Subcutaneous abdominal adipose tissue (tissue), 5 donors: Measurements from ENCODE around the gene PTPRG.
A peak's percentile ranks its signal among the peaks of the same experiment; 100 is the strongest.
"Not testable (repeated sequence)": the region's sequence is repeated elsewhere in the genome, so short reads cannot be mapped to it uniquely, and the experiment has no call there.

Experiments
- H3K27ac ChIP-seq: one replicate; pipeline ENCODE4 v1.7.0; 2013; ENCODE audit warnings: low read depth, mild to moderate bottlenecking, inconsistent platforms, low read length, moderate library complexity
- H3K27me3 ChIP-seq, 5 donors: one replicate each; pipeline ENCODE4 v1.7.0; 2013; ENCODE audit warnings: low read length in 5 of 5, inconsistent platforms in 1 of 5; ENCODE audit not compliant: control insufficient read depth in 5 of 5, insufficient read depth in 4 of 5
- H3K36me3 ChIP-seq, 5 donors: one replicate each; pipeline ENCODE4 v1.7.0; 2013; ENCODE audit warnings: low read length in 5 of 5; ENCODE audit not compliant: control insufficient read depth in 5 of 5, insufficient read depth in 5 of 5
- H3K4me1 ChIP-seq, 5 donors: one replicate each; pipeline ENCODE4 v1.7.0; 2013; ENCODE audit warnings: low read length in 5 of 5, mild to moderate bottlenecking in 3 of 5, moderate library complexity in 1 of 5; ENCODE audit not compliant: control insufficient read depth in 5 of 5, insufficient read depth in 5 of 5
- H3K4me3 ChIP-seq, 5 donors: one replicate each; pipeline ENCODE4 v1.7.0; 2013; ENCODE audit warnings: low read length in 5 of 5, low read depth in 1 of 5
- H3K9ac ChIP-seq, 5 donors: one replicate each; pipeline ENCODE4 v1.7.0; 2013; ENCODE audit warnings: low read length in 5 of 5, mild to moderate bottlenecking in 4 of 5, moderate library complexity in 3 of 5
- H3K9me3 ChIP-seq, 5 donors: one replicate each; pipeline ENCODE4 v1.7.0; 2013; ENCODE audit warnings: low read length in 5 of 5; ENCODE audit not compliant: control insufficient read depth in 5 of 5
- donor health status: healthy.
- donor health status: healthy.
- donor health status: healthy.
- donor health status: healthy.
- donor health status: healthy.

The PTPRG gene

DNA sequence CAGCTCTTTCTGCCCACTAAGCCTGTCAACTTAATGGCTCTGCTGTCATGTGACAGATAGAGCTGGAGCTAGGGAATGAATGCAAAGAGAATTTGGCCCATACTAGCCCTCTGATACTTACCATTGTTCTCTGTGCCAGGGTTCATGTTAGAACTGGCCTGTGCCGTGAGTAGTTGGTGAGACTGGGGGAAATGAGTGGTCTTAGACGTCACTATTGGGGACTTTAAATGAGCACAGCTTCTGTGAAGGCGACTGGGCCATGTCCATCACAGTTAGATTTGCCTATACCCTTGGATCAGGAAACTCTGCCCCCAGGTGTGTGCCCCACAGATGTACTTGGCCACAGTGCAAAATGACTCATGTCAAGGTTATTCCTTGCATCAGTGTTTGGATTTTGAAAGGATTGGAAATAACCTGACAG lies 124.9 kb downstream of the PTPRG start:
- Histone ChIP-seq H3K9ac (no peak overlapping the region), H3K27me3 (no peaks in the 10 kb centered on the region), H3K36me3 (peaks cover 0 to 3% (median 0%) of the 10 kb centered on the region in 5 donors), H3K27ac (no peak overlapping the region), H3K4me1 (peaks cover 0 to 12% (median 4%) of the 10 kb centered on the region in 5 donors), H3K9me3 (no peaks in the 10 kb centered on the region), H3K4me3 (no peak overlapping the region)

DNA sequence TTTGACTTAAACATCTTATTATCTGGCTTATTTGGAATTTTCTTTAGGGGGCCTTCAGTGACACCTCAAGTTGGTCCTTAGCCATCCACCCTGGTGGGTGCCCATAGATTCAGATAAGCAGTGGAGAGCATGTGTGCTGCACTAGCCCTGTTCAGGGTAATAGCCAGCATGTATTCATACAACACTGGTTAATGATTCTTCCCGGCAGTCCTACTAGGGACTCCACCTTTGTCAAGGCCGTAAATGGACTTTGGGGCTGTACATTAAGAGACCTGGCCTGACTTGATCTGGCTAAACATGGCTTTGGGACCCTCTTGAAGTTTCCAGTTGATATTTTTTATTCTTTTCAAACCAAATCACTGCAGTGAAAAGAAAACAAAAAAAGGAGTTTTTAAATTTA lies 125.8 kb downstream of the PTPRG start:
- no peaks in the 10 kb centered on the region for H3K9me3 ChIP-seq
- peaks cover 0 to 12% (median 4%) of the 10 kb centered on the region in 5 donors for H3K4me1 ChIP-seq
- H3K27ac ChIP-seq: no peak overlapping the region
- no peak overlapping the region for H3K9ac ChIP-seq
- peaks cover 0 to 3% (median 0%) of the 10 kb centered on the region in 5 donors for H3K36me3 ChIP-seq
- no peaks in the 10 kb centered on the region for H3K27me3 ChIP-seq
- no peak overlapping the region for H3K4me3 ChIP-seq

DNA sequence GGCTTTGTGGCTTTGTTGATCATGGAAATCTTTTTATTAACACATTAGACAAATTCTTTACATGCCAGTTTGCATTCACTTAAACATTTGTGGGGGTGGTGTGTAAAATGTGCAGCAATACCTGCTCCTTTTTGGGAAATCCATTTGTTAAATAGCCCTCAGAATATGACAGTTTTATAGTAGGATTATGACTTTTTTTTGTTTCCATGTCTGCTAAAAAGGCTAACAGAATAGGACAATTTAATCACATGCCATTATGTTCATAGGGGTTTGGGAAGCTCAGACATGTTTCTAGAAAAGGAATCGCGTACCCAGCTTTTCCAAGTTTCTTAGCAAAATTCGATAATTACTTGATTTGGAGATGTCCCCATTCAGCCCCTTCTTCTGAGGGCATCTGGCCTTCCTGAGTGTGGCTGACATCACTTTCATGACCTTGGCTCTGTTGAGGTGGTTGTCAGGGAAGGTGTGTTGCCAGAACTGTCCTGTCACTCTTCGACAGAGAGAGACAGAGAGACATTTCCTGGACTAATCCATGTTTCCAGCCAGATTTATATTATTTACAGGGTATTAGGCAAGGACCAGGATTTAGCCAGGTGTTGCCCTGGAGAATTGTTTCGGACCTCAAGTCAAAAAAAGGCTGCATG lies 126.4 kb downstream of the PTPRG start:
- H3K27me3 ChIP-seq: no peaks in the 10 kb centered on the region
- no peaks in the 10 kb centered on the region for H3K9me3 ChIP-seq
- no peak overlapping the region for H3K27ac ChIP-seq
- H3K9ac ChIP-seq: no peak overlapping the region
- peaks cover 0 to 12% (median 4%) of the 10 kb centered on the region in 5 donors for H3K4me1 ChIP-seq
- H3K36me3 ChIP-seq: peaks cover 0 to 3% (median 0%) of the 10 kb centered on the region in 5 donors
- no peak overlapping the region for H3K4me3 ChIP-seq

DNA sequence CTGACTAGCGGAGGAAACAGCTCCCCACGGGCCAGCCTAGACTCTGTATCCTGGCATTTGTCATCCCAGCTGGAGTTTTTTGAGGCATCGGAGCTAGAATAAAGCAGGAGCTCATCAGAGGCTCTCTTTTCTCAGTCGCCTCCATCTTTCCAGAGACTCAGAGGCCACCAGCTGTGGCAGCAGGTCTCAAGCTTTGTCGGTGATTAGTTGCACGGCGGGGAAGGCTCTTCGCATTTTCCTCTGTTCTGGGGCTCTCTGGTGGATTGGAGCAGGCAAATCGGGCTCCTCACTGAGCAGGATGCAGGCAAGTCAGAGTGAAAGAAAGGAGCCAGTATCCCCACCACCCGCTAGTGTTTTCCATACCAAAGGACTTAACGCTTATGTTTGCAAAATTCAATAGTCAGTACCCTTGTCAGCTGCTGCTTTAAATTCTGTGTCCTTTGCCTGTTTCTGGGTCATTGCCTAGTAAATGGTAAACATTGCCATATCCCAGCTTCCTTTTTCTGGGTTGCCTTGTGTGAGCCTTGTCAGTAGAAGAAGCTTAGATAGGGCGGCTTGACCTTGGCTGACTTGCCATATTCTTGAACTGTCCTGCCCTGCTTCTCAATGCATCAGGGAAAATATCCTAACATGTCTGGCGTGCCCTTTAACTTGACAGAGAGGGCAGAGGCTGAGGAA lies 127.1 kb downstream of the PTPRG start:
- Histone ChIP-seq H3K9ac (peak overlapping the region in 1 of 5 donors; percentile 14), H3K9me3 (no peaks in the 10 kb centered on the region), H3K4me1 (peaks cover 0 to 8% (median 4%) of the 10 kb centered on the region in 5 donors), H3K36me3 (peaks cover 0 to 3% (median 0%) of the 10 kb centered on the region in 5 donors), H3K27ac (no peak overlapping the region), H3K27me3 (no peaks in the 10 kb centered on the region), H3K4me3 (no peak overlapping the region)

DNA sequence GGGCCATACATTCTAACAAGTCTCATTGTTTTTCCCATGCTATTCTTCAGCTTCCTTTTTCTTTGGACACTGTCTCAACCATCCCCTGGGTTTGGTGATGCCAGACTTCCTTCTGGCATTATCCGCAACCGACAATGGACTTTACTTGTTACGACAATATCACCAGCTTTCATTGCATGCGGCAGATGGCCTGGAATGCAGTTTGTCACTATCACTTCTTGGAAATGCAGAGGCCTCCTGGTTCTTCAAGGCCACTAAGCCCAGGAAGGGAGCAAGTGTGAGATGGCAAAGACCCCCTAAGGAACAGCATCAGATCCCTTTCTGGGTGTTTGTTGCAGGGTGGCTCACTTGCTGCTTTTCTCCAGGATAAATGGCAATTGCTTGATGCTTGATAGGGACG lies 128.6 kb downstream of the PTPRG start:
- Histone ChIP-seq H3K27me3 (no peaks in the 10 kb centered on the region), H3K9ac (no peak overlapping the region), H3K4me3 (no peak overlapping the region), H3K9me3 (no peaks in the 10 kb centered on the region), H3K27ac (no peak overlapping the region), H3K4me1 (peaks cover 0 to 3% (median 0%) of the 10 kb centered on the region in 5 donors), H3K36me3 (peaks cover 0 to 3% (median 0%) of the 10 kb centered on the region in 5 donors)

DNA sequence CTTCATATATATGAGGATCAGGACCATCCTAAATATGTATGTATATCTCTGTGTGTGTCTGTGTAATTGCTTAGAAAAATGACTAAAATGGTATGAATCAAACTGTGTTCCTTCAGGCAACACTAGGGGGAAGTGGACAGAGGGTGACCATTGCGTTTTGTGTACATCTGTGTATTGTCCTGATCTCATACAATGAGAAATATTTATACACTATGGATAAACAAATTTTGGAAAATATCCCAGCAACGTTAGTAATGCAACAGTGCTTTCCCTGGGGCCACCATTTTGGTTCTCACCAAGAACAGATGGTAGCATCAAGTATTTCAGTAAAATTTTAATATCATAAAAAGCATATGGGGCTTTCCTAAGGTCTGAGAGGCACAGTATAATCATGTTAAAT lies 130.1 kb downstream of the PTPRG start:
- Histone ChIP-seq H3K36me3 (peaks cover 0 to 3% (median 0%) of the 10 kb centered on the region in 5 donors), H3K27me3 (no peaks in the 10 kb centered on the region), H3K4me1 (no peaks in the 10 kb centered on the region), H3K9ac (no peak overlapping the region), H3K9me3 (no peaks in the 10 kb centered on the region), H3K4me3 (no peak overlapping the region), H3K27ac (no peak overlapping the region)

DNA sequence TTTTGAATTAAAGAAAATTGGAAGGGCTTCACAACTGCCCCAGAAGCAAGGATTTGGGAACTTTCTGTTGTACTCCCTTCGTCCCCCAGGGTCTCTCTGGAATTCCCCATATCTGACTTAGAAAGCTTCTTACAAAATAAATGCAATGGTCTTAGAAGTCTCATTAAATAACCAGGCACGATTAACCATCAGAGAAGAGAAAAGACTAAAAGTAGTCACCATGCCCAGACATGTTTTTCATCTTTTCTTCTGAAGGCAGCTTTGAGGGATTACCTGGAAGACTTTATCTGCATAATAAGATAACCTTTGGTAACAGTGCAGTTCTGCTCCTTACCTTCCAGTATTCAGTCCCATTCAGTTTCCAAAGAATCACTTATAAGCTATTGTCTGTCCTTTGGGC lies 135.9 kb downstream of the PTPRG start:
- no peak overlapping the region for H3K9ac ChIP-seq
- H3K4me3 ChIP-seq: no peak overlapping the region
- H3K4me1 ChIP-seq: peaks cover 0 to 4% (median 0%) of the 10 kb centered on the region in 5 donors
- H3K36me3 ChIP-seq: no peaks in the 10 kb centered on the region
- H3K27me3 ChIP-seq: no peaks in the 10 kb centered on the region
- no peak overlapping the region for H3K27ac ChIP-seq
- H3K9me3 ChIP-seq: no peaks in the 10 kb centered on the region

DNA sequence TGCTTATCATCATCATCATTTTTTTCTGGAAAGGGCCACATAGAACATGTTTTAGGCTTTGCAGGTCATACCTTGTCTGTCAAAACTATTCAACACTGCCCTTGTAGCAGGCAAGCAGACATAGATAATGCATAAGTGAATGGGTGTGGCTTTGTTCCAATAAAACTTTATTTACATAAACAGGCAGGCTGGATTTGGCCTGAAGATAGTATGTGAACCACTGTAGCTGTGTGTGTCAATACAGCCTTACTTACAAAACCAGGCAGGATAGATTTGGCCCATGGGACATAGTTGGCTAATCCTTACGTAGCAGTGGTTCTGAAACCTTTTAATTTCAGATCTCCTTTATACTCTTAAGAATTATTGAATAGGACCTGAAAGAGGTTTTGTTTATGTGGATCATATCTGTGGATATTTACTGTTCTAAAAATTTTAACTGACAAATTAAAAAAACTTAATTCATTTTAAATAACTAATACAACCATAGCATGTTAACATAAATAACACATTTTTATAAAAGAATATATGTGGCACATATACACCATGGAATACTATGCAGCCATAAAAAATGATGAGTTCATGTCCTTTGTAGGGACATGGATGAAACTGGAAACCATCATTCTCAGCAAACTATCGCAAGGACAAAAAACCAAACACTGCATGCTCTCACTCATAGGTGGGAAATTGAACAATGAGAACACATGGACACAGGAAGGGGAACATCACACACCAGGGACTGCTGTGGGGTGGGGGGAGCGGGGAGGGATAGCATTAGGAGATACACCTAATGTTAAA lies 137.1 kb downstream of the PTPRG start:
- H3K27me3 ChIP-seq, H3K9ac ChIP-seq, H3K27ac ChIP-seq, H3K4me3 ChIP-seq, H3K9me3 ChIP-seq, H3K36me3 ChIP-seq, H3K4me1 ChIP-seq: not testable (repeated sequence)

DNA sequence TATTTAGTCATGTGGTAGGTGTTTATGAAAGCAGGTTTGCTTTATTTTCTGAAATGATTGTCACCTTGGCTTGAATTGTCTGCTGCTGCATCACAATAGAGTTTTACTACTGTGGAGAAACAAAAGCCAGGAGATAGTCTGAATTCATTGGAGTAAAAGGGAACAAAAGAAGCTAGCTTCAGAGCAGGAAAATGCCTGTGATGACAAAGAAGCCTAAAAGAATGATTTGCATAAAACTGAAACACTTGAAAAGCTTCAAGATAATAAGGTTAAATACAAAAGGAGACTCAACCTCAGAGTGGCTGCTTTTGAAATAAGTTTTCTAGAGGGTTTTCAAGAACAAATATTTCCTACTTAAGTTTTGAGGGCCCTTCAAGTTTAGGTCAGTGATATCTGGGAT lies 138.3 kb downstream of the PTPRG start:
- H3K4me1 ChIP-seq: peaks cover 0 to 4% (median 0%) of the 10 kb centered on the region in 5 donors
- no peaks in the 10 kb centered on the region for H3K36me3 ChIP-seq
- H3K27me3 ChIP-seq: no peaks in the 10 kb centered on the region
- no peak overlapping the region for H3K4me3 ChIP-seq
- H3K9ac ChIP-seq: no peak overlapping the region
- no peaks in the 10 kb centered on the region for H3K9me3 ChIP-seq
- H3K27ac ChIP-seq: no peak overlapping the region

DNA sequence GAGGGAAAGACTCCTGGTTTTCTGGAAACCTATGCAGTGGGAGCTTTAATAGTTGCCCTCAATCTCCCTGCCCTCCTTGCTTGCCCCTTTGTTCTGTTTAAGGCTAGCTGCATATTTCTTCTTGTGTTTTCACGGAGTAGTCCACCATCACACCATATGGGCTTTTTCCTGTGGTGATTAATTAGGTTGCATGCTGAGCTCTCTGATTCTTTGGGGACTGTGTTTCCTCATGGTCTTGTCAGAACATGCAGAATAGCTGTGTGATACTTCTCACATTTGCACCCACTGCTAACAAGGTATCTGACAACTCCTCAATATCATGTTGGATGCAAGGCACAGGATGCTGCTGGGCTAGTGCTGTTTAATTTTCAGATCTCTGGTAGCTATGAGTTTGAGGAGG lies 139.6 kb downstream of the PTPRG start:
- H3K27me3 ChIP-seq: no peaks in the 10 kb centered on the region
- H3K36me3 ChIP-seq: no peaks in the 10 kb centered on the region
- no peak overlapping the region for H3K9ac ChIP-seq
- H3K27ac ChIP-seq: no peak overlapping the region
- H3K9me3 ChIP-seq: no peaks in the 10 kb centered on the region
- H3K4me3 ChIP-seq: no peak overlapping the region
- peaks cover 0 to 4% (median 0%) of the 10 kb centered on the region in 5 donors for H3K4me1 ChIP-seq
